ENCODE results near the gene KCNK5.

- TF ChIP-seq CTCF (IDR thresholded peaks at IDR 0.05) (no peak), POLR2A (IDR thresholded peaks at IDR 0.05) (no peak)
Measured at GRCh38 chr6:39191236-39191930, 37.9 kb downstream of the KCNK5 start.
